NCI-H2196 (cell line): ENCODE results near the gene B4GALT3.

Experiments used
- DNase-seq: peaks from one replicate; lab custom pipeline; 2025; ENCODE audit not compliant: unreplicated experiment; lab: John Stamatoyannopoulos, UW

B4GALT3 gene

DNA sequence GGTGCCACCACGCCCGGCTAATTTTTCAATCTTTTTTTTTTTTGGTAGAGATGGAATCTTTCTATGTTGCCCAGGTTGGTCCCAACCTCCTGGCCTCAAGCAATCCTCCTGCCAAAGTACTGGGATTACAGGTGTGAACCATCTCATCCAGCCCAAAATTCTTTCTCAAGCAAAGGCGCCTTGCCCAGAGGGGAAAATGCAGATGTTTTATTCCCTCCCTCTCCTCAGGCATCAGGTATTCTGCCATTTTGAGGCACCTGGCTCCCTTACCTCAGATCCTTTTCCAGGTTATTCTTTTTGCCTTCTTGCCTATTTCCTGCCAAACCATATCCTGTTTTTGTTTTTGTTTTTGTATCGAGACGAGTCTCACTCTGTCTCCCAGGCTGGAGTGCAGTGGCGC, 11.1 kb upstream of the B4GALT3 start:
- DNase-seq: no peak

DNA sequence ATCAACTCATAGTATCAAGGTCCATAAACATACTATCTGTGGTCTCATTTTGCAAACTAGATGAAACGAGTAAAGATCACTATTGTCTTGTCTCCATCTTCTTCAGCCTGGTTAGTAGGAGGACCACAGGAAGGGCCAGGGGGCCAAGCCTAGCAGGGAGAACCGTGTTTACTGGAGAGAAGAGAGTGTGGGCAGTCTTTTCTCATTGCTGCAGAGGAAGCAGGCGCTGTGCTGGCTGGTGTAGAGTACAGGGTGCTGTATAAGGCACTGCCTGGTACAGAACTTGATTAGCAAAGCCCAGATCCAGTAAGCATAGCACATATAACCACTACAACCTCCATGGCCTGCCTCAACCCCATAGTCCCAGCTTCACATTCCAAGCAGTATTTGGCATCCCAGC, 10.0 kb upstream of the B4GALT3 start:
- no peak for DNase-seq

DNA sequence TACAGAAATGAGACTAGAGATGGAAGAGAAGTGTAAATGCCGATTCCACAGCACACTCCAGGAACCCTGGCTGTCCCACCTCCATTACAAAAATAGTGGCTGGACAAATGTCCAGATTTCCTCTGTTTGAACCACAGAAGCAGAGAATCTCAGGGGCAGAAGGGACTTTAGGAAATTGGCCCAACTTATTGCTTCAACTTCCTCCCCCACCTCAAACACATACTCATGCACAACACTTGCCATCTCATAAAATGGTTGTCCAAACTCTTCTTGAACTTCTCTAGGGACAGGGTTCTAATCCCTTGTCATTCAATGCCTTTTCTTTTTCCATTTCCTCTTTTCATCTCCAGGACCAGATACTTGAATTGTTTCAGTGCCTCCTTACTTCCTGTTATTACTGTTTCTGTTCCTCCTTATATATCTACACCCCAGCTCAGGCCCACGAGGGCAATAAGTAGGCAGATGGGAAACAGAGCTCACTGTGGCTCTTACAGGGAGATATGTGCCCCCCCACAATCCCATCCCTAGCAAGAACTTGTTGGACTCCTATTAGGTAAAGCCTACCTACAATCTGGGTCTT, 8.5 kb upstream of the B4GALT3 start:
- DNase-seq: no peak

DNA sequence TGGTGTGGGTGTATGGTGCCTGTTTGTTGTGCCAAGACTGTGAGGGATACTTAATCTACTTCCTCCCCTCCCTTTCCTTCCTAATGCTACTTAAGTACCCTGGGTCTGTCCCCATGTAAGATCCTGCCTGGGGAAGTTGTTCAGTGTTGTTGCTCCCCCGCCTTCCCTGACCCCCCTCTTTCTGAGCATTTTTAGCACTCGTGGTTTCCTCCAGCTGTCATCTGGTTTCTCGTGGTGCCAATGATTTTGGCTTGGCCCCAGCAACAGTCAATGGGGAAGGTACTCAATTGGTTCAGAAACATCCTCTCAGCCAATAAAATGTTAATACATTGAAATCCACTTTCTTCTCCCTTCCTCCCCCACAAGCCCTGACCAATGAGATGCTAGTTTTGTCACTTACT, 8.0 kb upstream of the B4GALT3 start:
- peak; percentile 46 for DNase-seq

- DNase-seq: no peak
These were observed 4.9 kb upstream of the B4GALT3 start for GRCh38 chr1:161182214-161182613.

DNA sequence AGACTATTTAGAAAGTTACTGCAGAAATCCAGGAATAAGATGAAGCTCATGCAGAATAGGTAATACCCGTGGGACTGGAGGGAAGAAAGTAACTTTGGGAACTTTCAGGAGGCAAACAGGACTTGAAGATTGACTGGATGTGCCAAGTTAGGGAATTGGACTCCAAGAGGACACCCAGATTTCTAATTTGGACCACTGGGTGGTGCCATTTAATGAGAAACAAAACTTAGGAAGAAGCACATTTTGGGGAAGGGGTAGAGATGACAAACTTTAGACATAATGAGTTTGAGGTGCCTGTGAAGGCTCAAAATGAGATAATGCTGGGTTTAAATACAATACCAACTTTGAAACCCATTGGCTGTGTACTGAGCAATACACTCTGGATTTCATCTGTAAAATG, 3.3 kb upstream of the B4GALT3 start:
- DNase-seq: no peak

GRCh38 chr1:161179698-161180097, 2.4 kb upstream of the B4GALT3 start:
- no peak for DNase-seq

- no peak for DNase-seq
These were observed 583 bp upstream of the B4GALT3 start for GRCh38 chr1:161177936-161178244.

DNA sequence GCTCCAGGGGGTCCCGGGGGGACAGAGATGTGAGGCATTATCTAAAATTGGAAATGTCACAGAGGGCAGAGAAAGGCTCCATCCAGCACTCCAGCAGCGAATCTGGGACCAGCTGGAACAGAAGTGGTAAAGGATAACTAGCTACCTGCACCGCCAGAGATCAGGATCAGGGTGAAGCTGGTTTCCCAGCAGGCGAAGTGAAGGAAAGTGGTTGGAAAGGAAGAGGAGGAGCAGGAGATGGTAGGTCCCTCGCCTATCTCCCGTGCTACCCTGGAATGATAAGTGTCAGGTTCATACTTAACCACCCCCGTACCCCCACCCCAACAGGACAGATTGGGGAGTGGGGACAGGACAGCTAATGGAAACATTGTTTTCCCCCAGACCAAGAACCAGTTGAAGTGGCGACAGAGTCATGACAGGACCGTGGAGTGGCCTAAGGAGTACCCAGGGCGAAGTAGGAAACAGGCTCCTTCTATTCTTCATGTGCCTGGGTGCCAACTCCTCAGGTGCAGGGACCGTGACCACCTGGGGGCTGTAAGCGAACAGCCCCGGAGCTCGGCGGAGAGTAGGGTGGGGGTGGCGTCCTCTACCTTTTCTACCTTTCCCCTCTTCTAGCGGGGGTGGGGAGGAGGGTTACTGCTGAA, 717 bp downstream of the B4GALT3 start:
- DNase-seq: no peak

DNA sequence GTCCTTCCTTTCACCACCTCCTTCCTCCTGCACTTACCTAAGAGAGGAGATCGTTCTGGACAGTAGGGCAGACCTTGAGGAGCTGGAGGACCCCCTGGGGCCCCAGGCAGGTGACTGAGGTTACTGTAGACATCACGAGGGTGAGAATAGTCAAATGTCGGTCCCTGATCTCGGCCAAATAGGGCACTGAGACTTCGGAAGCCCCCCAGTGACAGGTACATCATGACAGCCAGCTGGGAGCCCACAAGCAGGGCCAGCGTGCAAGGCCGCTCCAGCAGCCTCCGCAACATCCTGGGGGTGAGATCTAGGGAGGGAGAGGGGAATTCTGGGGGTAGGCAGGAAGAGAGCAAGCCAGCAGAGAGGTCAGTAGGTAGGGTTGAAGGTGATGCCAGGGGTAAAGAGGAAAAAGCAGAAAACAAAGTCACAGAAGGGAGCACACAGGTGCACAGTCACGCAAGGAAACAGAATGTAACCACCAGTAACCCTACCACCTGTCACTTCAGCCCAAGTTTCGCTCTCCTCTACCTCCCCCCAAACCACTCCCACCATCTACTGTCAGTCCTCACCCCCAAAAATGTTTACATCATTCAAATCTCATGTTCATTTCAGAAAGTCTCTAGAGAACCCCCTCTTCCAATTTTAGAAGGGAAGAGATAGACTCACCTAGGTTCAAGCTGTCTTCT, 1.4 kb downstream of the B4GALT3 start:
- no peak for DNase-seq

- DNase-seq: no peak
These were observed 2.4 kb downstream of the B4GALT3 start for GRCh38 chr1:161174911-161175310.

GRCh38 chr1:161173711-161174110, 3.6 kb downstream of the B4GALT3 start:
- DNase-seq: no peak

DNA sequence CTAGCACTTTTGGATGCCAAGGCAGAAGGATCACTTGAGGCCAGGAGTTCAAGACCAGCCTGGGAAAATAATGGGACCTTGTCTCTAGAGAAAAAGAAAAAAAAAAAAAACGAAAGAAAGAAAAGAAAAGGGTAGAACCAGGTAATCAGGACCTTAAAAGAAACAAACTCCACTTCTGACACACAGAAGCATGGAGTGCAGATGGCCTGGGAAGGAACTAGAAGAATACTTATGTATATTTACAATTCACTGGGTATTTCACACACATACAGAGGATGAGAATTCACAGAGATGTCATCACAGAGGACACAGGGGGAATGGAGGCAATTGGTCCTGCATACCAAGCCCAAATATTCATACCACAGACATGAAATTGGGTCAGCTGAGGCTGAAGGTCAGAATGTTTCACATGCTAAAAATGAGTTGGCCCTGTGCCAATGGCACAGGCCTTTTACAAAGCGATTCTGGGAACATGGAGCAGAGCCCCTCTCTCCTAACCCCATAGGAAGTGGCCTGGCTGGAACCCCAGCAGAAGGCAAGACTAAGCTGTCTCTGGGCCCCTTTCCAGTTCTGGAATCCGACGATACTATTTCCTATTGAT, 4.4 kb downstream of the B4GALT3 start:
- no peak for DNase-seq

- DNase-seq: no peak
These were observed 5.0 kb downstream of the B4GALT3 start for GRCh38 chr1:161172349-161172748.

DNA sequence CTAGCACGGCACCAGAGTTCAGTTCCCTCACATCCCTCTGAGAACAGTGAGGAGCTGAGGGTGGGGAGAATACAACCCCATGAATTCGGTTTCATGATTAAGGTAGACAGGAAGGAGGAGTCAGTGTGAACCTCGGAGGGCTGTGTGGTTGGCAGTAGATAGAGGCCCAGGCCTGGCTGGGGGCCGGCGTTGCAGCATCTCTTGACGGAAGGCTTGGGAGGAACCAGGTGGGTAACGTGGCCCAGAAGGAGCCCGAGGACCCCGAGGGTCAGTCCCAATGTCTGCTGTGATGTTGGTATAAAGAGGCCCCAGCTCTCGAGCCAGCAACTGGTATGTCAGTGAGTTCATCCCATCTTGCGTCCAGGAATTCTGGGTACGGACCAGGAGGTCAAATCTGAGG, 5.6 kb downstream of the B4GALT3 start:
- DNase-seq: no peak

- DNase-seq: no peak
These were observed 6.1 kb downstream of the B4GALT3 start for GRCh38 chr1:161171191-161171590.

DNA sequence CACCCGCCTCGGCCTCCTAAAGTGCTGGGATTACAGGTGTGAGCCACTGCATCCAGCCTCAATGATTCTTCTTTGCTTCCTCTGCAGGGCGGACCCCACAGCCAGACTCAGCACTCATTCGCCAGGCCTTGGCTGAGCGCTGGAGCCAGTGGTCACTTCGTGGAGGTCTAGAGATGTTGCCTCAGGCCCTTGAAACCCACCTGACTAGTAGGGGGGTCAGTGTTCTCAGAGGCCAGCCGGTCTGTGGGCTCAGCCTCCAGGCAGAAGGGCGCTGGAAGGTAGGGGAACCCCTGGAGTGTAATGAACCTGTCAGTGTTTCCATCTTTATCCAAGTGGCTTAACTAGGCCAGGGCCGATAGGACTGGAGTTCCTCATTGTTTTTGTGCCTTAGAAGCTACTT, 8.4 kb downstream of the B4GALT3 start:
- no peak for DNase-seq

GRCh38 chr1:161166669-161167548, 10.4 kb downstream of the B4GALT3 start:
- peak; percentile 5 for DNase-seq

DNA sequence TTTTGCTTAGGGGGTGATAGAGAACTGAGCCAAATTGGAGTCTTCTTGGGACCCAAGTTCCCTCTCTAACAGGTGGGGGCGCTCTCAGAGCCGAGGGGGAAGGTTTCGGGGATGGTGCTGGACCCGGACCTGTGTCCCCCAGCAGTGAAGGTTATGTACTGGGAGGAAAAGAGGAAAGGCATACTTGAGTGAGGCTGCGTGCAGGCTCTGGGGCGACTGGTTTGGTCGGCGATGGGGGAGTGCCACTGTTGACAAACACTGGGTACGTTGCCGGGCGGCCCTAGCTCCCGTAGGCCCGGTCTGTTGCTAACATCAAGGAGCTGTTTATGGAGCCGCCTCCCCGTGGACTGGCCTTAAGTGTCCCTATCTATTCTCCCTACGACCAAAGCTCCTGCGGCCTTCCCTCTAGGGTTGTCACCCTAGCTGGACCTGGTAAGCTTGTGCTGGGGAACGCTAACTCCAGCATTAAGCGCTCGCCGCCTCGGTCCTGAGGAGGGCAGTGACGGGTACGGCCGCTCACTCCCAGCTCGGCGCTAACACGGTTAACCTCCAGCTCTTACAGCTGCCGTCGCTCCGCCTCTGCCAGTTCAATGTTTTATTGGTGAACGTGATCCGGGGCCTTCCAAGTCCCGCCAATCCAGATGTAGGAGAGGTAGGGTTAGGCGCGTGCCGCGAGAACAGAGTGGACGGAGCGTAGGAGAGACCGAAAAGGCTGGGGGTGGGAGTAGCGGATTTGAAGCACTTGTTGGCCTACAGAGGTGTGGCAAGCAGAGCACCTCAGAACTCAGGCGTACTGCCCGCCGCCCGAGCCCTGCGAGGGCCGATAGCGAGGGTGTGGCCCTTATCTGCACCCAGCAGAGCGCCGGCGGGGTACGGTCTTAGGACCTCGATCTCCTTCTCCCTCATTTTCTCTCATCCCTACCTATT, 11.3 kb downstream of the B4GALT3 start, which contains the start of gene PPOX:
Gene PPOX (plus strand): TSS at position 685 of the 927 bp plus-strand sequence. CDS start 422 bp downstream, outside the sequence.
- DNase-seq: peak; percentile 97
